ENCODE measurements around the gene PRR13. TPM values are rescaled to one million over a fixed set of nuclear protein-coding genes. Genes with fewer than 3 reads are reported as not detected.
A peak's percentile ranks its signal among the peaks of the same experiment; 100 is the strongest.

PRR13 gene
- total RNA-seq, 4 donors from 2014 or later = 40.3 to 90.4 (median 74.2) TPM

- no peak for DNase-seq
- Histone ChIP-seq H3K4me3 (no peak overlapping the region), H3K27ac (peak overlapping the region; percentile 92 to 98 (median 98)), H3K36me3 (peaks cover 3 to 59% of the 10 kb centered on the region in 2 donors), H3K4me1 (peaks cover 33 to 36% of the 10 kb centered on the region in 2 donors), H3K9me3 (no peaks in the 10 kb centered on the region), H3K27me3 (no peaks in the 10 kb centered on the region)
- in situ Hi-C loops (cut with MboI; ENCODE audit: low sequenced_read_pairs in 4 of 4) (no loop called here), intact Hi-C loops (cut with DNase I; ENCODE audit: low total_unique reads) (loop anchor here (10.0 kb wide), 1 partner anchor 400 kb away; the partner anchor contains the start of gene TNS2)
- no peak for ATAC-seq
- TF ChIP-seq POLR2A (IDR thresholded peaks at IDR 0.05) = no peak
- TF ChIP-seq CTCF (IDR thresholded peaks at IDR 0.05 in 4 of 5, conservative IDR thresholded peaks at IDR 0.05 in 1 of 5) = no peak
These were observed 13.2 kb downstream of the PRR13 start for GRCh38 chr12:53454707-53455106.

- ATAC-seq (no peak), DNase-seq (no peak)
- Histone ChIP-seq H3K27me3 (no peaks in the 10 kb centered on the region), H3K27ac (peak overlapping the region in 2 of 4 donors; percentile 26 to 75), H3K4me3 (no peak overlapping the region), H3K36me3 (peaks cover 3 to 80% of the 10 kb centered on the region in 2 donors), H3K9me3 (no peaks in the 10 kb centered on the region), H3K4me1 (peaks cover 50 to 53% of the 10 kb centered on the region in 2 donors)
- intact Hi-C loops (cut with DNase I; ENCODE audit: low total_unique reads) = loop anchor here (10.0 kb wide), 1 partner anchor 402 kb away; the partner anchor contains the start of gene TNS2
- in situ Hi-C loops (cut with MboI; ENCODE audit: low sequenced_read_pairs in 4 of 4) = no loop called here
- TF ChIP-seq POLR2A (IDR thresholded peaks at IDR 0.05) (no peak), CTCF (IDR thresholded peaks at IDR 0.05 in 4 of 5, conservative IDR thresholded peaks at IDR 0.05 in 1 of 5) (no peak)
These were observed 15.3 kb downstream of the PRR13 start for GRCh38 chr12:53456654-53457366.

- ATAC-seq (no peak), DNase-seq (no peak)
- Histone ChIP-seq H3K36me3 (peaks cover 3 to 100% of the 10 kb centered on the region in 2 donors), H3K4me3 (no peak overlapping the region), H3K27me3 (no peaks in the 10 kb centered on the region), H3K9me3 (no peaks in the 10 kb centered on the region), H3K4me1 (peaks cover 61 to 63% of the 10 kb centered on the region in 2 donors), H3K27ac (peak overlapping the region in 3 of 4 donors; percentile 19 to 84 (median 75))
- intact Hi-C loops (cut with DNase I; ENCODE audit: low total_unique reads) = loop anchor here (10.0 kb wide), 1 partner anchor 404 kb away; the partner anchor contains the start of gene TNS2
- in situ Hi-C loops (cut with MboI; ENCODE audit: low sequenced_read_pairs in 4 of 4) = no loop called here
- no peak for TF ChIP-seq POLR2A (IDR thresholded peaks at IDR 0.05)
- no peak for TF ChIP-seq CTCF (IDR thresholded peaks at IDR 0.05 in 4 of 5, conservative IDR thresholded peaks at IDR 0.05 in 1 of 5)
These were observed 17.6 kb downstream of the PRR13 start for GRCh38 chr12:53459097-53459496.

- Histone ChIP-seq H3K9me3 (no peaks in the 10 kb centered on the region), H3K4me3 (no peak overlapping the region), H3K4me1 (peaks cover 61 to 72% of the 10 kb centered on the region in 2 donors), H3K36me3 (peaks cover 3 to 100% of the 10 kb centered on the region in 2 donors), H3K27ac (peak overlapping the region; percentile 71 to 84 (median 78)), H3K27me3 (no peaks in the 10 kb centered on the region)
- intact Hi-C loops (cut with DNase I; ENCODE audit: low total_unique reads) = no loop called here
- peak; percentile 59 to 87 for DNase-seq
- in situ Hi-C loops (cut with MboI; ENCODE audit: low sequenced_read_pairs in 4 of 4) = no loop called here
- TF ChIP-seq CTCF (IDR thresholded peaks at IDR 0.05 in 4 of 5, conservative IDR thresholded peaks at IDR 0.05 in 1 of 5) (no peak), POLR2A (IDR thresholded peaks at IDR 0.05) (peak; percentile 15 to 51)
- ATAC-seq = peak; percentile 84 to 92
These were observed 19.5 kb downstream of the PRR13 start for GRCh38 chr12:53461059-53461458.
